ENCODE measurements around the gene PPP1R1C. TPM values are rescaled to one million over a fixed set of nuclear protein-coding genes. Genes with fewer than 3 reads are reported as not detected.

The PPP1R1C gene
- total RNA-seq, 2 donors from 2014 or later: 5.9 to 9.1 TPM

GRCh38 chr2:182166841-182167240 is 181.2 kb downstream of the PPP1R1C start:
- no peaks in the 10 kb centered on the region for H3K27me3 ChIP-seq (replicated peaks; ENCODE audit: insufficient read depth)
- no peak for DNase-seq (ENCODE audit: low spot score)
- no peak overlapping the region for H3K4me3 ChIP-seq
- no peaks in the 10 kb centered on the region for H3K4me1 ChIP-seq (replicated peaks)
- H3K27ac ChIP-seq: no peak overlapping the region
- no peak for TF ChIP-seq POLR2A (IDR thresholded peaks at IDR 0.05)
- no peak for TF ChIP-seq POLR2AphosphoS5 (IDR thresholded peaks at IDR 0.05)
- no peak for TF ChIP-seq CTCF (IDR thresholded peaks at IDR 0.05)
- no peaks in the 10 kb centered on the region for H3K36me3 ChIP-seq
- 59% methylated on average over 2 of the region's 2 CpGs for WGBS
- intact Hi-C loops (cut with DNase I): no loop called here
- H3K9me3 ChIP-seq: no peaks in the 10 kb centered on the region

Small RNAs within 50 kb of the gene (small RNA-seq; reads per million reads assigned to genes)
- 0 to 0.19 reads per million in 2 donors for gene RNA5SP113

Other genes with a start within 250 kb of the PPP1R1C start
- gene ITPRID2, start 94.1 kb upstream of the PPP1R1C start, total RNA-seq: 100 to 1,000 TPM in 1 of 2 donors, 10 to 100 TPM in 1; 78.9 to 159 TPM

All from prostate gland (tissue), 2 donors.